NCI-H2029 (cell line): ENCODE measurements around the gene DNMBP.
"Not testable (repeated sequence)": the region's sequence is repeated elsewhere in the genome, so short reads cannot be mapped to it uniquely, and the experiment has no call there.

Source experiments
- DNase-seq: peaks from one replicate; lab custom pipeline; 2025; lab: John Stamatoyannopoulos, UW

Gene DNMBP

DNA sequence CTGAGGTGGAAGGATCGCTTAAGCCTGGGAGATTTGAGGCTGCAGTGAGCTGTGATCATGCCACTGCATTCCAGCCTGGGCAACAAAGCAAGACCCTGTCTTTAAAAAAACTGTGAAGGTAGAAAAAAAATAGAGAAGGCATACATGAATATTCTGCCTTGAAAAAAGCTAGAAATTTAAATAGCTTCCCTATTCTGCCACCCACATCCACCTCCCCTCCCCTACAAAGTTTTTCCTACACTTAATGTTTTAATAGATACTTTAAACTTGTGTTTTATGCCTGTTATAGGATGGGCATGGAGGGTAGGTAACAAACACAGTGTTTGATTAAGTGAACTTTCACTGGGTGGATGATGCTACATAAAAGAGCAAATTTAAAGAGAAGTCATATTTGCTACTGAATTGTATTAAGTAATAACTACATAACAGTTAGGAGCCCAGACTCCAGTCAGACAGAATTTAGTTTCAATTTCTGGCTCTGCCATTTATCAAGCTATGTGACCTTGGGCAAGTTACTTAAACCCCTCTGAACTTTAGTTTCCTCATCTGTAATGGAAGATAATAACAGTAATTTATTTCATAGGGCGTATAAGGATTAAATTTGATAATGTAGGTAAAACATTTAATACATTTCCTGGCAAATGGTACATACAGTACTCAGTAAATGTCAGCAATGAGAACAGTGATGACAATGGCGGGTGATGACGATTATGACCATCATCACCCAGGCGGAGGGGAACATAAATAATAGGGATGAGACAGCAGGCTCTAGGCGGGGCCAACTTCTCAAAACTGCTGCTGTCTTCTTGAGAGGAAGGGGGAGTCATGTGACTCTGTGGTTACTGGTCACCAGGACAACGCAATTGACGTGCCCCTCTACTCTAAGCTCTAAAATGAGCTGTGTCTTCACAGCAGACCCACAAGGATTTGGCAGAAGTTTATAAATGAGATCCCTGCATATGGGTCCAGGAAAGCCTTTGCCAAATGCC, 15.8 kb downstream of the DNMBP start:
- DNase-seq, result peak; percentile 32

DNA sequence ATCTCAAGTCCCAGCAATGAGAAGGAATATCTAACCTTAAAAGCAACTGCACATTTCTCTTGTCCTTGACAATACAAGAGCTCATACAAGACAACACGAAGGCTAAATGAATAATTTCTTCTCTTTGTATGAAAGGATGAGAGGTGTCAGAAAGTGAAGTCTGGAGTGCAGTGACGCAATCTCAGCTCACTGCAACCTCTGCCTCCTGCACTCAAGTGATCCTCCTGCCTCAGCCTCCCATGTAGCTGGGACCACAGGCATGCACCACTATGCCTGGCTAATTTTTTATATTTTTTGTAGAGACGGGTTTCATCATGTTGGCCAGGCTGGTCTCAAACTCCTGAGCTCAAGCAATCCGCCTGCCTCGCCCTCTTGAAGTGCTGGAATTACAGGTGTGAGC, 24.1 kb downstream of the DNMBP start:
- DNase-seq, result not testable (repeated sequence)

DNA sequence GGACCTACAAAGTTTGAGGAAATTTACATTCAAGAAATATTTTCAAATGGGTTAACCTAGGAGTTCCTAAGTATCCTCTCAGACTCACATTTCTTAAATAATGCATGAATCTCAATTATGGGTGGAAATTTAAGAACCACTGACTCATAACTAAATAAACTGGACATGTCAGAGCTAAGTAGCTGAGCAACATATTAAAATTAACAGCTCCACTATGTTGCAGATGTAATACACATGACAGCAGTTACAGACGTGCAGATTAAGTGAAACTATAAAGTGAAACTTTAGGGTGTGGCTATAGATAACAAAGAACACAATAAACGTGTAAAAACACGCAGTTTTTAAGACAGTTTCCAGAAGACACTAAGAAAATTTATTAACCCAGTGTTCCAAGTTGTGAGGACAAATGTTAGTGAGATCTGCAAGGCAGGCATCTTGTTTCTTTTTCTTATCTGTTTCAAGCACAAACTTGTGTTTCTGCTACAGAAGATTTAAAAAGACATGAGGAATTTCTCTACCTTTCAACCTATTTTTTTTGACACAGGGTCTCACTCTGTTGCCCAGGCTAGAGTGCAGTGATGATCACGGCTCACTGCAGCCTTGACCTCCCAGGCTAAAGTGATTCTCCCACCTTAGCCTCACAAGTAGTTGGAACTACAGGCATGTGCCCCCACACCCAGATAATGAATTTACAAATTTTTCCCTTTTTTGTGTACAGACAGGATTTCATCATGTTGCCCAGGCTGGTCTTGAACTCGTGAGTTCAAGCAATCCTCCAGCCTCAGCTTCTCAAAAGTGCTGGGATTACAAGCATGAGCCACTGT, 25.3 kb downstream of the DNMBP start:
- no peak for DNase-seq

DNA sequence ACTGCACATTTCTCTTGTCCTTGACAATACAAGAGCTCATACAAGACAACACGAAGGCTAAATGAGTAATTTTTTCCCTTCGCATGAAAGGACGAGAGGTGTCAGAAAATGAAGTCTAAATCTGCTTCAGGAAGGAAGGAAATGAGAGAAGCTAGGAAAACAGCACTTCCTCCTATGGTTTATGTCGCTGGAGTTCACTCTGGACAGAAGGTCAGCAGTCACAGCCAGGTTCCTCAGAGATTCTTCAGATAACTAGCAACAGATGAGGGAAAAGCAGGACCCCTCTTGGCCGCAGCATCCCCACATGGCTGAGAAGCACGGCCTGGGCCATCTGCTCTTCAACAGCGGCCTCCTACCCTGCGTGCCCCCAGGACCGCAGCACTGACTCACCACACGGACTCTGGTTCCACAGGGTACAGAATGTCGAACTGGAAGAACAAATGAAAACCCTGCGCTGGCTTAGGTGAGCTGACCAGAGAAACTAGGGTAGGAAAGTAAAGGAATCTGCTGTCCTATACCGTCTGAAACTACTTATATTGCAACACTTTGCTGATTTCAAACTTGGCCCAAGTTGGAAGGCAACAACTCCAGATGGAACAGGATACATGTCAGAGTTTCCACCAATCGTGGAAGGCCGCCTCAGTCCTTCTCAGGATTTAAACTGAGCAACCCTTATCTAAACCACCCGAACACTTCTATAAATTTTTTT, 26.3 kb downstream of the DNMBP start:
- no peak for DNase-seq

DNA sequence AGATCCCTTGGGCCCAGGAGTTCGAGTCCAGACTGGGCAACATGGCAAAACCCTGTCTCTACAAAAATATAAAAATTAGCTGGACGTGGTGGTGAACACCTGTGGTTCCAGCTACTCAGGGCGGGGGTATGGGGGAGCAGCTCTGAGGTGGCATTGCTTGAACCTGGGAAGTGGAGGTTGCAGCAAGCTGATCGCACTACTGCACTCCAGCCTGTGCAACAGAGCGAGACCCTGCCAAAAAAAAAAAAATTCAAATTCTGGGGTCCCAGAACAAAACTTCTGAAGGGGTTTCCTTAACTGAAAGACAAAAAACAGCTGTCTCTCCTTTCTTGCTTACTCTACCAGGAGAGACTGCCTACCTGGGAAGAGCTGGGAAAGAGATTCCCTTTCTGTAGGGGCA, 27.0 kb downstream of the DNMBP start:
- DNase-seq, result no peak

DNA sequence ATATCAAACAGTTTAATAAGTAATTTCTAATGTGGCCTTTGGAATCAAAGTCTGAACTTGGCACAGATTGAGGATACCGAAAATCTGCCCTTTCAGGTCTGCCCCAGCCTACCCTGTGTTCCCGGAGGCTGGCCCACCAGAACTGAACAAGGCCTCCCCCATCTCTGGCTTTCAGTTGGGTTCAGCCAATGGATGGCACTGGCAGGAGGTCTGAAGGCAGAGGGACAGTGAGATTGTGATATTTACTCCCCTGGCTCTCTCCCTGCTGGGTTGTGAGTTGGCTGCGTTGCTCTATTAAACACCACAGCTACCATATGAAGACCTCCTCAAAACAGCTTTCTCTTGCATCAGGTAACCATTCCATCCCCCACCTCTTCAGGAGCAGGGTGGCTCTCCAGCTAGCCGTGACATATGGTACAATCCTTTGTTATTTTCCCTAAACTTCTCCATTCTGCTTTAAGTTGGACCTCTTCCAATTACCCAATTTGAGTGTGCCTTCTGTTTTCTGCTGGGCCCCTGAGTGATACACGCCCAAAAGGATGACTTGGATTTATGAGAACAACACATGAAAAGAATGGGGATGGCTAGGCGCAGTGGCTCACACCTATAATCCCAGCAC, 28.1 kb downstream of the DNMBP start:
- DNase-seq, result no peak

DNA sequence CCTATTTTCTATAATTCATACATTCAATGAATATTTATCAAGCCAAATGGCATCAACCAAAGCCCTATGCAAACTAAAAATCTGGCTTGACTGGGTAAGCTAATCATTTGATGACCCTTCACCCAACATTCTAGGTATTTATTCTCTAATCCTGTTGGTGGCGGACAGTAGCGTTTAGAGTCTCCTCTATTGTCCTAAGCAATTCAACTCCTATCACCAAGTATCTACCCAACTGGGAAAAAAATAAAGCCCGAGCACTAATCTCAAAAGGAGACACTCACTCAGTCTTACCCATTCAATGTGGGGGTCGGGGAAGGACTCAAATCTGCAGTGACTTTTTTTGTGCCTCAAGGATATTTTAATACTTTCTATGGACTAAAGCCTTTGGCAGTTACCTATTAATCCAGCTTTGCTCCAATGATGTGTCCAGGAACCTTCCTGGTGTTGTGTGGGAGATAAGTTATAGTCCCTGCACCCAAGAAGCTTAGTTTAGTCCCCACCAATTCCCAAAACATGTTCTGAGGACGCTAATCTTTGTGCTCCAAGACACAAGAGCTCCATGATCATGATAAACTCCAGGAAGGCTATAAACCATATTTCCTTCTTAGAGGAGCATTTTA, 30.6 kb downstream of the DNMBP start:
- no peak for DNase-seq

DNA sequence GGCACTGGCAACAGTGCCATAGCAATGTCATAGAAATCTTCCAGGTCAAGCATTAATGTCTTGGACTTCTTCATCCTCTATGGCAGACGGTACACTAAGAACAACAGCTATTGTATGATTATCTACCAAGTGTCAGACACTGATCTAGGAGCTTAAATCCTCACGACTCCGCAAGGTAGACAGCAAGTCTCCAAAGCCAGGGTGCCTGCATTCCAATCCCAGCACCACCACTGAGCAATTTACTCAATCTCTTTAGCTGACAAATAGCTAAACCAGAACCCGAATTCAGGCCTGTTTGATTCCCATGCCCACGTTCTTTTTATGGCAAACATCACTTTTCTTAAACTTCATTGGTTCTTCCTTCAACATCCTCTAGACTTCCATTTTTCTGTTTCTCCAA, 31.8 kb downstream of the DNMBP start:
- DNase-seq, result no peak

DNA sequence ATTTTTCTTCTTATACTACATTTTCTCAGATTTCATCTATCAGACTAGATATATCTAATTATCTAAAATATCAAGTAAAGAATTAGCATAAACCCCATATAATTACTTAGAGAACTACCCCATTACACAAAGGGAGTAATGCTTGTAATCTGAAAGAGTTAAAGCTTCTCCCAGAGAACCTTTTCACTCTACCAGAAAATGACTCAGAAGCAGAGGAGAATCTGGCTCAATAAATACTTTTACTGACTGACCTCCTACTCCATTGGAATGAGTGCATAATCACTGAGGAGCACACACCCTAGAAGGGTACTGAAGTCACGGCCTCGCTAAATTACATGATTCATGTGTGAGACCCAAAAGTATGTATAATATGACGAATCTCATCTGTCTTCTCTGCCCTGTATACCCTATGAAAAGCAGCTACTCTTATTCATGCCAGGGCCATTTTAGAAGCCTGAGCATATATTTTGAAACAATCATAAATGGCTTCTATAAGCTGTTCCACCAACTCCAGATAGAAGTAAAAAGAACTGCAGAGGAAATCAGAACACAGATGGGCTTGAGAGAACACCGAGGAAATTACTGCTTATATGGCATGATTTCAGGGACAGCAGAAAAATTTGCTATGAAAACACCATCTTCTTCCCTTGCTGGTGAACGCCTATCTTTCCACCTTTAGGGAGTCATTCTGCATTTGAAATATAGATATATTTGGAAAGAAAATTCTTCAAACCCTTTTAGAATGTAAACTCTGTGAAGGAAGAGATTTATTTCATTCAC, 32.7 kb downstream of the DNMBP start:
- no peak for DNase-seq

DNA sequence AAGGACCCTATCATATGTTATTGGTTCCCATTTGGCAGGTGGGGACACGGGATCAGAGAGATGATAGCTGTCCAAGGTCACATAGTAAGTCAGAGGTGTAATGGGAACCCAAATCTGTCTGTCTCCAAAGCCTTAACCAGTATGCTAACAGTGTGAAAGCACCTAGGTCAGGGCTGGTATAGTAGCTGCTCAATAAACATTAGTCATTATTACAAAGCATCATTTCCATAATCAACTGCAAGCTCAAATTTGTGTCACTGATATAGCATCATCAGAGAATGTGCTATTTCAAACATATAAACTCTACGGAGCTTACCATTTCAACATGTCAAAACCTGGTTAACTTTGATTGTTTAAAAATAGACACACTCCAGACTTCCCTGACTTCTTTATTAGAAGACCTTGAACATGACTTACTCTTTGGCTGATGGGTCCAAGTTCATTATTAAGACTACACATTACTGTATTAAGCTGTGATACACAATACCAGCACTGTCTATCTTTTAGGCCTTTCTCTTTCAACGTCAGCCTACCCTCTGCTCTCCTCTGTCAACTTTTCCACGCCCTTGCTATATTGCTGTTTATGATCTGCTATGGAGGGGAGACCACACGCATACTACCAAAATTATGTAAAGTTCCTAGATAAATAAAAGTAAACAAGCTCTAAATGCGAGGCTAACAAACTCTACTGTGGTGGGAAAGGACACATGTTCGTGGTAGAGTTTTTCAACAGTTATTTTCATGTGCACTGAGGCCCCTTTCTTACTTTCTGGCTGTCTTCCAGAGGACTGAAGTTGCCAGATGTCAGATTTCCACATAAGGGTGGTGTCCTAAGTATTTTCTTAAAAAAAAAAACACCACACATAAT, 33.6 kb downstream of the DNMBP start:
- DNase-seq, result no peak

DNA sequence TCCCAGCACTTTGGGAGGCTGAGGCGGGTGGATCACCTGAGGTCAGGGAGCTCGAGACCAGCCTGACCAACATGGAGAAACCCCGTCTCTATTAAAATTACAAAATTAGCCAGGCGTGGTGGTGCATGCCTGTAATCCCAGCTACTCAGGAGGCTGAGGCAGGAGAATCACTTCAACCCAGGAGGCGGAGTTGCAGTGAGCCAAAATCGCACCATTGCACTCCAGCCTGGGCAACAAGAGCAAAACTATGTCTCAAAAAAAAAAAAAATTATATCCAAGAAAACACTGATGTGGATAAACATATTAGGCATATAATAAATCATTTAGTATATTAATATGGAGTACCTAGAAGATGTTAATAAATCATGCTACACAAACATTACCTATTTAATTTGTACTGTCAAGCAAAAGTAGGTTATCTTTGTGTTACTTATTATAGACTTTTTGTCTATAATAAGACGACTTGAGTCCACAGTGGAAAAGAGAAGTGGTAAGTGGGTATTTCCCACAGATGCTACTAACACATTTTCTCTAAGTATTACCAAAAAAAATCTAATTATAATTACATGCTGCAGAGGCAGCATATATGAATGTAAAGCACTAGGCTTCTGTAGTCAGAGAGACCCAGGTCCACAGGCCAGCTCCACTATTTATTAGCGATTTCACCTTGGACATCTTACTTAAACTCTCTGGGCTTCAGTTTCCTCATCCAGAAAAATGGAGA, 34.5 kb downstream of the DNMBP start:
- DNase-seq, result no peak

DNA sequence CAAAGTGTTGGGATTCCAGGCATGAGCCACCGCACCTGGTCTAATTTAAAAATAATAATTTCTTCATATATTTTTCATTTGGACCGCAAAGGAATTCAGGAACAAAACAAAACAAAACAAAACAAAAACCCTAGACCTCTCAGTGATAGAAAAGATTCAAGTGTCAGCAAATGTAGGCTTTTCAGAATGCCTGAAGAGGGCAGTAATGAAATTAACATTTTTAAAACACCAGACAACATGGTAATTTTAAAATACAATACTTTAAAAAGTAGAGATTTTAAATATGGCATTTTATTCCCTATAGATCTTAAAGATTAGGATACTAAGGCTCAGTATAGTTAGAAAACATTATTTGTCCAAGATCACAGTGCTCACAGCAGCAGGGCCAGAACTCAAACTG, 36.6 kb downstream of the DNMBP start:
- no peak for DNase-seq

DNA sequence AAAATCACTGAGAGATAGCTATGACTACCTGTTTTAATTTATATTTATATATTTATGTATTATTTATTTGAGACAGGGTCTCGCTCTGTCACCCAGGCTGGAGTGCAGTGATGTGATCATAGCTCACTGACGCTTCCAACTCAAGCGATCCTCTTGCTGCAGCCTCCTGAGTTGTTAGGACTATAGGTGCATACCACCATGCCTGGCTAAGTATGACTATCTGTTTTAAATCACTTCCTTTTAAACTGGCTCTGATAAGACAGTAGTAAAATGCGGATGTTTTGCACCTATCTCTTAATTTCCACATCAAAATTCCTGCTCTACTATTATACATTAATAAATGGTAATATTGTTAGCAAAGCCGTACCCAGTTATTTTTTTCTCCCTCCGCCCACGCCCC, 41.8 kb downstream of the DNMBP start:
- no peak for DNase-seq

DNA sequence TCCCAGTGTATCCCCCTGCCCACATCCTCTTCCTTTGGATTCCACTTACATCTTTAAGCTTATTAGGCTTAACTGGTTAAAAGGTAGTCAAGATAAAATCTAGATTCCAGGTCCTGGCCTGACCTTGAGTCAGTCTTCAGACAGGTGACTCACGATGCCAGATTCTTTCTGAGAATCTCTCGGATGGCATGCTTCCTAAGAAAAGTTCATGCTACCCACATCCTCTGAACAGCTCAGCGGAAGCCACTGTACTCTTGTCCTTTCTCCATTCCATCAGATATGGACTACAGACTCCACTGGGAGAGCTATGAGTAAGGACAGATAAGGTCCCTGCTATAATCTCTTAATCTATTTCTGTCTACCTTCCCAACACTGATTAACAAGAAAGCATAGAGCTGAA, 43.4 kb downstream of the DNMBP start:
- no peak for DNase-seq

DNA sequence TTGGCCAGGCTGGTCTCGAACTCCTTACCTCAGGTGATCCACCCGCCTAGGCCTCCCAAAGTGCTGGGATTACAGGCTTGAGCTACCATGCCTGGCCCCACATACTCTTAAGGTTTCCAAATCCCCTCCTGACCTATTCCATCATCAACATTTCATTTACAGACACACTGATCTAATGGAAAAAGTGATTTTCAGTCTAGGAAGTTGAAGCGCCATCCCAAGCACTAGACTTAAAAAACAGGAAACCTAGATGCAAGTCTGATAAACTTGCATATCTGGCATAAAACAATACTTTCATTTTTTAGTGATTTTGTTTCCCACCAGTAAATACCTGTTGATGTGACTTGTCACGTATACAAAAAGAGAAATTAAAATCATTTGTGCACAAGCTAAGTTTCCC, 44.0 kb downstream of the DNMBP start:
- no peak for DNase-seq

DNA sequence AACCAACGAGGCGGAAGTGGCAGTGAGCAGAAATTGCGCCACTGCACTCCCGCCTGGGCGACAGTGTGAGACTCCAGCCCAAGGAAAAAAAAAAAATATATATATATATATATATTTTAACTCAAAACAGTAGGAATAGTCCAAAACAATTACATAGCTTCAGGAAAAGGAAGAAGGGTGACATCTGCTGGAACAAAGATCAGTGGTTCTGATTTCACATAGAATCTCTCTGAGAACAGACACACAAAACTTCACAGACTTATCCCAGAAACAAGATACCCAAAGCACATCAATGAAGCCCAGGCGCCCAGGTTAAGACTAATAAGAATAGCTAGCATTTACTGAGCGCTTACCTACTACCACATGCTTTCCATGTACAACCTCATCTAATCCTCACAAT, 45.0 kb downstream of the DNMBP start:
- no peak for DNase-seq

DNA sequence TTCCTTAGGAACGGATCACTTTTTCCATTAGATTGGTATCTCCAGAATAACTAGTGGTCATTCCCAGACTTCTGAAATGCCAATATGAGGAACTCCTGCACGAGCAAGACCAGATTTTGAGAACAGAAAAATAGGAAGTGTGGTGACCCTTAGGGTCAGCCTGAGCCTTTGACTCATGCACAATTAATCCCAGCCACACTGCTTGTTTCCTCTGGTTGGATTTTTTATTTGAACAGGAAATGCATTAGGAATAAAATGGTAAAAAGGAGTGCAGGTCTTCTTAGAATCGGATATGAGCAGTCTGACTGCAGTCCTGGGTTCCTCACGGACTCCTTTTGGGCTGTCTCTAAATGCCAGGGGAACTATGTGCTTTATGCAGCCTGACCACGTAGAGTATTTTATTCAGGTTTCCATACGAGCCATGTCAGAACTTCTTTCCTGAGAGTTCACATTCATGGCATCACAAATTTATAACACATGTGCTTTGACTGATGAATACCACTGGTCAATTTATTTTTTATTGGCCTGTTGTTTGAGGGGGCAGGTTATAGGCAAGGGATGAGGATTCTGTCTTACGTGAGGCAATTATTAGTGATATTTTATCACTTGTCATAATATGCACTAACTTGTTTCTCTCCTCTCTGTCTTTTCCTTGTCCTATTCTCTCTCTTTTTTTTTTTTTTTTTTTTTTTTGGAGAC, 46.1 kb downstream of the DNMBP start:
- DNase-seq, result not testable (repeated sequence)

DNA sequence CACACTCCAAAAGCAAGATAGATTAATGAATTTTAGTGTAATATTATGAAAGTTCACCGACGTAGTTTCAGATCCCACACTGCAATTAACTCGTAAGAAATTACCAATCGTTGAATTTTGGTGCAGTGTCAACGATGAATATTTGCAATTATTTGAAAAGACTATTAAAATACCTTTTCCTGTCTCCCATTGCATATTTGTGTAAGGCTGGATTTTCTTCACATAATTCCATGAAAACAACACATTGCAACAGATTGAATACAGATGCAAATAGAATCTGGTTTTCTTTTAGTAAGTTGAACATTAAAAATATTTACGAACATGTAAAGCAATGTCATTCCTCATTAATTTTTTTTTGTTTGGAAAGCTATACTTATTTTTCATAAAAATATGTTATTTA, 50.9 kb downstream of the DNMBP start:
- no peak for DNase-seq
